ENCODE measurements around the gene DPYSL5. TPM values are rescaled to one million over a fixed set of nuclear protein-coding genes. Genes with fewer than 3 reads are reported as not detected.

The DPYSL5 gene
- total RNA-seq, 1 donor from 2014 or later: not detected

DNA sequence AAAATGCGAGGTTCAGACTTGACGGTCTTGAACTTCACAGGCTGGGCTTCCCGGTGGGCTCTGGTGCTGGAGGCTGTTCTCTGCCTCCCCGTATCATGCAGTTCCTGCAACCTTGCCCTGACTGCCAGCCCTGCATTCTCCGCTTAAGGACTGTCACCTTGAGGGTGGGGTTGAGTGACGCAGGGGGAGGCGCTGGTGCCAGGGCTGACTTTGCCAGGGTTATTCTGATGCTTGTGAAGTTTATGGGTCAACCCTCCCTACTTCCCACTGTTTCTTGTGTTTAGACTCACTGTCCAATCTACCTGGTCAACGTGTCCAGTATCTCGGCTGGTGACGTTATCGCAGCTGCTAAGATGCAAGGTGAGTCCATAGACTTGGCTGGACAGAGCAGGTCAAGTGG lies 85.0 kb downstream of the DPYSL5 start:
- Histone ChIP-seq H3K27me3 (peaks cover 8% of the 10 kb centered on the region), H3K4me1 (no peaks in the 10 kb centered on the region), H3K9me3 (no peaks in the 10 kb centered on the region), H3K4me3 (no peak overlapping the region), H3K27ac (no peak overlapping the region), H3K36me3 (no peaks in the 10 kb centered on the region)
- DNase-seq (no peak), ATAC-seq (no peak)
- TF ChIP-seq, protein P1, sequence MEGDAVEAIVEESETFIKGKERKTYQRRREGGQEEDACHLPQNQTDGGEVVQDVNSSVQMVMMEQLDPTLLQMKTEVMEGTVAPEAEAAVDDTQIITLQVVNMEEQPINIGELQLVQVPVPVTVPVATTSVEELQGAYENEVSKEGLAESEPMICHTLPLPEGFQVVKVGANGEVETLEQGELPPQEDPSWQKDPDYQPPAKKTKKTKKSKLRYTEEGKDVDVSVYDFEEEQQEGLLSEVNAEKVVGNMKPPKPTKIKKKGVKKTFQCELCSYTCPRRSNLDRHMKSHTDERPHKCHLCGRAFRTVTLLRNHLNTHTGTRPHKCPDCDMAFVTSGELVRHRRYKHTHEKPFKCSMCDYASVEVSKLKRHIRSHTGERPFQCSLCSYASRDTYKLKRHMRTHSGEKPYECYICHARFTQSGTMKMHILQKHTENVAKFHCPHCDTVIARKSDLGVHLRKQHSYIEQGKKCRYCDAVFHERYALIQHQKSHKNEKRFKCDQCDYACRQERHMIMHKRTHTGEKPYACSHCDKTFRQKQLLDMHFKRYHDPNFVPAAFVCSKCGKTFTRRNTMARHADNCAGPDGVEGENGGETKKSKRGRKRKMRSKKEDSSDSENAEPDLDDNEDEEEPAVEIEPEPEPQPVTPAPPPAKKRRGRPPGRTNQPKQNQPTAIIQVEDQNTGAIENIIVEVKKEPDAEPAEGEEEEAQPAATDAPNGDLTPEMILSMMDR (IDR thresholded peaks at IDR 0.05): no peak
- intact Hi-C loops (cut with DNase I): no loop called here

DNA sequence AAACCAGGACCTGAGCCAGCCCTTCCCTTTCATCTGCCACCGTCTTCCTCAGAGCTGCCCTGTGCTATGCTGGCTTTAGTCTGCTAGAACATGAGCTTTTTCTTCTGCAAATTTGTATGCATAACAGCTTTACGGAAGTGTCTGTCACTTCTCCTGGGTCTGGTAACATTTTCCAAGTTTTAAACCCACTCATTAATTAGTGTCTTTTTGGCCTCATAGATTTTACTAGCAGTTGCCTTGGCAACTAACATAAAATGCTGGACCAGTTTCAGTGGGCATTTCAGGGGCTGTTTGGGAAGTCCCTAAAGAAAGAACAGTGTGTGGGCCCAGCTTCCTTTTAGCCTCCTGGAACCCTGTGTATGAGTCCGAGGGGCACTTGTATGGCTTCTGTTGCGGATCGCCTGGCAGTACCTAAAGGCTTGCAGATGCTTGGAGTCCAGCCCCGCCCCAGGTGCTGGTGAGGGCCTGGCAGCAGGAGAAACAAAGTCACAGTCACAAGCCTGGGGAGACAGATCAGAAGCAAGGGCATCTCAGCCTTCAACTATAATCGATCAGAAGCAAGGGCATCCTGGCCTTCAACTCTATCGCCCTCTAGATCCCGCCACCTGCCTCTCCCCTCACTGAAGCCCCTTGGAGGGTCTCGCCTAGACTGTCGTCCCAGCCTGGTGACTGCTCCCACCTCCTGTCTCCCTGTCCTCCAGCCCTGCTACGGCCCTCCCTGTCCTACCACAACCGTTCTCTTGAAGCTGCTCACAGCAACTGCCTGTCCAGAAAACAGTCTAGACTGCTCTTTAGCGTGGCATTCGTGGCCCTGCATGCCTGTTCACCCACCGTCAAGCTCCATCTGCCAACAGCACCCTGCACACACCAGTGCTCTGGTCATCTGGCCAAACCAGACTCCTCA lies 85.8 kb downstream of the DPYSL5 start:
- H3K9me3 ChIP-seq: no peaks in the 10 kb centered on the region
- DNase-seq: no peak
- no peak overlapping the region for H3K27ac ChIP-seq
- no peak for ATAC-seq
- TF ChIP-seq, protein P1 (IDR thresholded peaks at IDR 0.05): no peak
- H3K27me3 ChIP-seq: peaks cover 8% of the 10 kb centered on the region
- H3K36me3 ChIP-seq: no peaks in the 10 kb centered on the region
- intact Hi-C loops (cut with DNase I): no loop called here
- no peak overlapping the region for H3K4me3 ChIP-seq
- no peaks in the 10 kb centered on the region for H3K4me1 ChIP-seq

DNA sequence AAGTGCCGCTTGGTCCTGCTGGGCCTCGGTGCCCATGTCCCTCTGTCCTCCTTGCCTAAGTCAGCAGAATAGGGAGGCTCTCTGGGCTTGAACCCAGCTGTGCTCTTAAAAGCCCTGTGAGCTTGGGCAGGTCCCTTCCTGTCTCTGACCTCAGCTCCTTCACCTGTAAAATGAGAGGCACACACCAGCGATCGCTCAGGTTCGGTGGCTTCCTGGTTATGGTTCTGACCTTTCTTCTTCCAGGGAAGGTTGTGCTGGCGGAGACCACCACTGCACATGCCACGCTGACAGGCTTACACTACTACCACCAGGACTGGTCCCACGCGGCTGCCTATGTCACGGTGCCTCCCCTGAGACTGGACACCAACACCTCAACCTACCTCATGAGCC lies 86.4 kb downstream of the DPYSL5 start:
- ATAC-seq: no peak
- Histone ChIP-seq H3K36me3 (no peaks in the 10 kb centered on the region), H3K9me3 (no peaks in the 10 kb centered on the region), H3K27ac (no peak overlapping the region), H3K4me3 (no peak overlapping the region), H3K4me1 (no peaks in the 10 kb centered on the region), H3K27me3 (peaks cover 5% of the 10 kb centered on the region)
- intact Hi-C loops (cut with DNase I): no loop called here
- no peak for DNase-seq
- TF ChIP-seq, protein P1 (IDR thresholded peaks at IDR 0.05): no peak

DNA sequence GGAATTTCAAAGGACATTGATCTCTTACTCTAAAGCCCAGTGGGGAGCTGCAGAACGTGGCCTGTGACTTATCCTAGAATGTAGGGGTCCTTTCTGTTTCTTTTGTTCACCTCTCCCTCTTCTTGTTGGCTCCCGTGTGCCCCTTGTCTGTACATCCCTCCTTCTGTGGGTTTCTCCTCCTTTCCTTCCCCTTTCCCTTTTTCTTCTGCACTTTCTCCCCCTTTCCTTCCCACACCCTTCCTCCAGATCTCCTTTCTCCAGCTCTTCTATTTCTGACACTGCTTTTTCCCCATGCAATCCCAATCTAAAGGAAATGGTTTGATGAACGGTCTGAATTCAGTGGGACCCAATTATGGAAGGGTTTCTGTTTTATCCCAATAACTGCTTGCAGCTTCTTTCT lies 87.1 kb downstream of the DPYSL5 start:
- no peaks in the 10 kb centered on the region for H3K27me3 ChIP-seq
- DNase-seq (no peak), ATAC-seq (no peak)
- H3K36me3 ChIP-seq: no peaks in the 10 kb centered on the region
- H3K27ac ChIP-seq: no peak overlapping the region
- no peak overlapping the region for H3K4me3 ChIP-seq
- TF ChIP-seq, protein P1 (IDR thresholded peaks at IDR 0.05): no peak
- intact Hi-C loops (cut with DNase I): no loop called here
- H3K4me1 ChIP-seq: no peaks in the 10 kb centered on the region
- H3K9me3 ChIP-seq: no peaks in the 10 kb centered on the region

DNA sequence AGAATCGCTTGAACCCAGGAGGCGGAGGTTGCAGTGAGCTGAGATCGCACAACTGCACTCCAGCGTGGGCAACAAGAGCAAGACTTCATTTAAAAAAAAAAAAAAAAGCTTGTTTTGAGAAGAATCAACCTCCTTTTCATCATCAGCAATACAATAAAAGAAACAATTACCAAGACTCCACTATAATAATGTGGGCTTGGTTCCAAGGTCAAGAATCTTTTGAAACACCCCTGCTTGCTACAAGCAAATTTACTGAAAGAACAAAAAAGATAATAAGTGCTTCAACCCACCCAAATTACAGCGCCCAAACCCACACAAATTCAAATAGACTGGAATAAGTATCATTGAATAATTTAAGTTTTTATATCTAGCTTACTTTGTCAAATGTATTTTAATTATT lies 88.9 kb downstream of the DPYSL5 start:
- TF ChIP-seq, protein P1 (IDR thresholded peaks at IDR 0.05): no peak
- intact Hi-C loops (cut with DNase I): no loop called here
- Histone ChIP-seq H3K27ac (no peak overlapping the region), H3K9me3 (no peaks in the 10 kb centered on the region), H3K4me3 (no peak overlapping the region), H3K36me3 (no peaks in the 10 kb centered on the region), H3K27me3 (no peaks in the 10 kb centered on the region), H3K4me1 (no peaks in the 10 kb centered on the region)
- ATAC-seq: no peak
- no peak for DNase-seq

Data from upper lobe of right lung (tissue), 1 donor.